Breast epithelium (tissue), 3 donors: ENCODE data around the gene PNLIPRP2.

Experiments
- POLR2AphosphoS5 ChIP-seq, 3 donors: sonication (generic); formaldehyde crosslinking; IDR thresholded peaks; one replicate each; pipeline ENCODE4 v1.6.1; 2017; ENCODE audit warnings: antibody characterized with exemption in 3 of 3
- TF ChIP-seq, protein P1 (sequence below), 3 donors: fragments of 450-650 bp; IDR thresholded peaks; one replicate each; pipeline ENCODE4 v1.5.1; 2016 to 2017; ENCODE audit warnings: antibody characterized with exemption in 3 of 3, mild to moderate bottlenecking in 3 of 3, moderate library complexity in 3 of 3

- TF ChIP-seq POLR2AphosphoS5 (IDR thresholded peaks at IDR 0.05) = no peak
- TF ChIP-seq, protein P1, sequence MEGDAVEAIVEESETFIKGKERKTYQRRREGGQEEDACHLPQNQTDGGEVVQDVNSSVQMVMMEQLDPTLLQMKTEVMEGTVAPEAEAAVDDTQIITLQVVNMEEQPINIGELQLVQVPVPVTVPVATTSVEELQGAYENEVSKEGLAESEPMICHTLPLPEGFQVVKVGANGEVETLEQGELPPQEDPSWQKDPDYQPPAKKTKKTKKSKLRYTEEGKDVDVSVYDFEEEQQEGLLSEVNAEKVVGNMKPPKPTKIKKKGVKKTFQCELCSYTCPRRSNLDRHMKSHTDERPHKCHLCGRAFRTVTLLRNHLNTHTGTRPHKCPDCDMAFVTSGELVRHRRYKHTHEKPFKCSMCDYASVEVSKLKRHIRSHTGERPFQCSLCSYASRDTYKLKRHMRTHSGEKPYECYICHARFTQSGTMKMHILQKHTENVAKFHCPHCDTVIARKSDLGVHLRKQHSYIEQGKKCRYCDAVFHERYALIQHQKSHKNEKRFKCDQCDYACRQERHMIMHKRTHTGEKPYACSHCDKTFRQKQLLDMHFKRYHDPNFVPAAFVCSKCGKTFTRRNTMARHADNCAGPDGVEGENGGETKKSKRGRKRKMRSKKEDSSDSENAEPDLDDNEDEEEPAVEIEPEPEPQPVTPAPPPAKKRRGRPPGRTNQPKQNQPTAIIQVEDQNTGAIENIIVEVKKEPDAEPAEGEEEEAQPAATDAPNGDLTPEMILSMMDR (IDR thresholded peaks at IDR 0.05) = no peak
Observed at GRCh38 chr10:116669080-116669479, 48.3 kb downstream of the PNLIPRP2 start.
